IPS DF 19.7 (cell line): Measurements from ENCODE around the gene CEACAM3.
"Not testable (repeated sequence)": the region's sequence is repeated elsewhere in the genome, so short reads cannot be mapped to it uniquely, and the experiment has no call there.

Experiments
- DNase-seq: peaks from one replicate; pipeline ENCODE4 v3.0.0-alpha.2; 2013; ENCODE audit warnings: low read depth, low spot score

CEACAM3 gene

DNA sequence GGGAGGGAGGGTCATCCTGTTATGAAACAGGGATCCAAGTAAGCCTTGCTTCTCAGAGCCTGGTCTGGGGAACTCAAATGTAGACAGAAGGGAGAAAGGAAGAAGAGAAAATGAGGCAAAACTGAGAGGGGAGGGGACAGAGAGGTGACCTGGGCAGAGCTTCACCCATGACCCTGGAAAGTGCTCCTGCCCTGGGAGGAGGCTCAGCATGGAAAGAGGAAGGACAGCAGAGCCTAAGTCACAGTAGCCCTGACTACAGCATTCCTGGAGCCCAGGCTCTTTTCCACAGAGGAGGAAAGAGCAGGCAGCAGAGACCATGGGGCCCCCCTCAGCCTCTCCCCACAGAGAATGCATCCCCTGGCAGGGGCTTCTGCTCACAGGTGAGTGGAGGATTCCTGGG is at the start of gene CEACAM3:
CEACAM3 (plus strand) TSS at position 226 of the 400 bp plus-strand sequence; CDS start at position 317, 91 bp downstream.
- DNase-seq, result no peak

DNA sequence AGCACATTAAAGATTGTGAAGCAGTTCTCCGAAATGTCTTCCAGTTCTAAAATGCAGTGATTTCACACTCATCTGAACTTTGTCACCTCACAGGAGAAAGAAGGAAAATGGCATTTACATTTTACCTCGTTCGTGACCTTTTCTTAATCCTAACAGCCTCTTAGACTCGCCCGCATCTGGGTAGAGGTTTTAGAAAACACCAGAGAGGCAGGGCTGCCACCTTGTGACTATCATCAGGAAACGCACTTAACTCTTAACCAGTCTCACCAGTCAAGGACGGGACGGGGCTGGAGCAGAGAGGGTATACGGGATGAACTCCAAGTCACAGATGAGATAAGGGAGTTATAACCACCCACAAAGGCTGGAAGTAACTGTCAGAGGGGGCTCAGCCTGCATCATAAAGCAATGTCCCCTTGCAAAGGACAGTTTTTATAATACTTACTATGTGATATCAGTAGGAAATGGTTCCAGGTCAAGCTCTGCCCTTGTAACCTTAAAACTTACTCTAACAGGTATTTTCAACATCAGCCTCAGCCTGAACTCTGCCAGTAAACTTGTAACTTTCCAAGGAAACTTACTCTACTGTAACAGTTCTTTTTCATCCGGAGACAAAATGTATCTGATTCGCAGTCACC is 49.7 kb upstream of the CEACAM3 start:
- DNase-seq, result peak; percentile 50

DNA sequence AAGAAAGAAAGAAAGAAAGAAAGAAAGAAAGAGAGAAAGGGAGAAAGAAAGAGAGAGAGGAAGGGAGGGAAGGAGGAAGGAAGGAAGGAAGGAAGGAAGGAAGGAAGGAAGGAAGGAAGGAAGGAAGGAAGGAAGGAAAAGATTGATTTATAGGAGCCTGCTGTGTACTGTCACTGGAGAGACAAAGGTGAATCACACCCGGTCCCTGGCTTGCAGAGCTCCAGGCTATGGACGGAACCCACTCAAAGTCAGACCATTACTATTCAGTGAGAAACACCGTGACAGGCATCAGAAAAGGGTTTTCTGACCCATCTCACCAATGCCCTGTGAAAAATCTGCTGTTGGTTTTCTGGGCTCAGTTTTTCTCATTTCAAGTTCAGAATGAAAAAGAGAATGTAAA is 48.4 kb upstream of the CEACAM3 start:
- no peak for DNase-seq

DNA sequence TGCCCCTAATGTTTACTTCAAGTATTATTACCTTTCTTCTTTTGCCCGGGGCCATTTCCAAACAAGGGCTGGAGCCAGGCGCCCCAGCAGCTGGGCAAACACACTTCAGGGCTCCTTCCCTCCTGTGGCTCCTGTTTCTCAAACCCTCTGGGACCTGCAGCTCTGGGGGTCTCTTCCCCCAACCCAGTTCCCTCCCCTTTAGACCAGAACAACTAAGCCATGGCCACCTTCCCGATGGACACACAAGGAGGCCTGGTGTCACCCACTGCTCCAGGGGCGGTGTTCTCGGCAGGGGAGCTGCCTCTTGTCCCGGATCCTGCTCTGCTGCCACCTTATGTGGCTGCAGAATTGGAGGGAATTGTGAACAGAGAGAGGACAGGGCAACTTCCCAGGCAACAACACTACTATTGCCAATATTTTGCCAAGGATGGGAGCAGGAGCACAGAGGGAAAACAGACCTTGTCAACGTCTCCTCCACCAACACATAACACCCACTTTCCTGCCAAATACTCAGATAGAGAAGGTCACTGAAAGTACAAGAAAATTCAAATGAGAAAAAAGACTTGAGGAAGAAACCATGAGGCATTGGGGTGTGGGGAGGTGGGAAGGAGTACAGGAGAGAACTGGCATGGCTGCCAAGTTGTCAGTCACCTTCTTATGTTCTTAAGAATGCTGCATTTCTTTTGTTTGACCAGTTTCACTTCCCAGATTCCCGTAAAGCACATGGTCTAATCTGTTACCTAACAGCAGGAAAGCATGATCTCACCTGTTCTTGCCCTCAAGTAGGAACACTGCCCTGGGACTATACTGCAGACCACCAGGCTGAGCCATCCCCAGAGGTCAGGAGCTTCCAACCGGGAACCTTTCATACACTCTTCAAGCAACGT is 45.9 kb upstream of the CEACAM3 start:
- not testable (repeated sequence) for DNase-seq

DNA sequence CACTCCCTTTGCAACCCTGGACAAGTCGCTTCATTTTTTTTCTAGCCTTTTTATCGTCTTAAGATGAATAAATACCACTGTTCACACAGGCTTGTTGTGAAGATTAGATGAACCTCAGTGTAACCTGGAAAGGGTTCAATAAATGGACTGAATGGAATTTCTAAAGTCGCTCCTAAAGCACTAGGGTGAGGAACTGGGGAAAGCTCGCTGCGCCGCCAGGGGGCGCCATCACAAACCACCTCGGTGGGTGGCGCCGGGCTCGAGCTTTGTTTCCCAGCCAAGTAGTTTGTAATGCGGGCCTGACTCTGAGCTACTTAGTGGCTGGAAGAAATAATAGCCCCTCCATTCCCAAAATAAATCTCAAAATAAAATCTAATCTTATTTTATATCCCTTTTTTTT is 43.2 kb upstream of the CEACAM3 start:
- DNase-seq, result no peak

DNA sequence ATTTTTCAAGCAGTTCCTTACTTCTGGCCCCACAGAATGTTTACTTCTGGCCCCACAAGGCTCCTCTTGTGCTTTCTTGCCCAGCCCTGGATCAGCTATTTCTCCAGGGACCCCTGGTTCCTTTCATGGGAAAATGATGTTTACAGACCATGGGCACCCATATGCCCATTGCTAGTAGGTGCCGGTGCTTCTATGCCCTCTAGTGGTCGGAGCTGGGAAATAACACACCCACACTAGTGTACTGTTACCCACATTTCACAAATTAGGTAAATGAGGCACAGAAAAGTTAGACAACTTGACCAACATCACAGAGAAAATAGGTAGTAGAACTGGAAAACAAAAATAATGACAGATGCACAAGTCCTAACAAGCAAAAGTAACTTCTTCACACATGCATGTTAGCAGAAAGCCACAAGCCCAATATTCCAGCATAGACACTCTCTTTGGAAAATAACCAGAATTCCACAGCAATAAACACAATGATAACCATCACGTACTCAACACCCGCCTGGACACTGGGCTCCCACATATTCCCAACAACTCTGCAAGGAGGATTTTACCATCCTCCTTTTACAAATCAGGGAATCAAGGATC is 42.4 kb upstream of the CEACAM3 start:
- no peak for DNase-seq

DNA sequence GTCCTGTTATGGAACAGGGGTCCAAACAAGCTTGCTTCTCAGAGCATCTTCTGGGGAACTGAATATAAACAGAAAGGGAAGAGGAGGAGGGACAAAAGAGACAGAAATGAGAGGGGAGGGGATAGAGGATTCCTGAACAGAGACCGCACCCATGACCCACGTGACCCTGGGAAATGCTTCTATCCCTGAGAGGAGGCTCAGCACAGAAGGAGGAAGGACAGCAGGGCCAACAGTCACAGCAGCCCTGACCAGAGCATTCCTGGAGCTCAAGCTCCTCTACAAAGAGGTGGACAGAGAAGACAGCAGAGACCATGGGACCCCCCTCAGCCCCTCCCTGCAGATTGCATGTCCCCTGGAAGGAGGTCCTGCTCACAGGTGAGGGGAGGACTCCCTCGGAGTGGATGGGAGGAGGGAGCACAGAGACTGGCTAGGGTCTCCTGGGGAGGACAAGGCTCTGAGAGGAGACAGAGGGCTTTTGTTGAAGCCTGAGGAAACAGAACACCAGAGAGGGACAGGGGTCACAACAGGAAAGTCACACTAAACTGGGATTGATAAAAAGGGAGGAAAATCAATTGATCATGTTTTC is 41.0 kb upstream of the CEACAM3 start, which contains the start of gene CEACAM6:
CEACAM6 (plus strand) TSS at position 203 of the 586 bp plus-strand sequence; CDS start at position 312, 109 bp downstream.
- DNase-seq, result no peak

DNA sequence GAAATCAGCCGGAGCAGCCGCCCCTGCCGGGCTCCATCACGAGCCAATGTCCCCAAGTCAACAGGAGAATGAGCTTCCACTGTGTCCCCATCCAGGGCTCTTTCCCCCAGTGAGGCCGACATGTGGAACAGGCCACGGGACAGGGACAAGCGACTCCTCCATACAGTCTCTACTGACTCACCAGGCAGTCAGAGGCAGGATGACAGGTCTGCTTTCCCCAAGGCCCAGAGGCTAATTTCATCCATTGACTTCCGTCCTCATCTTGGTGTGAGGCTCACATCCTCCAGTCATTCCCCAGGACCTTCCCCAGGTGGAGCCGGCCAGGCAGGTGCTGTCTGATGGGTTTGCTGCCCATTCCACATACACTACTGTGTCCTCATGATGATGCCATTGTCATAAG is 37.5 kb upstream of the CEACAM3 start:
- no peak for DNase-seq

DNA sequence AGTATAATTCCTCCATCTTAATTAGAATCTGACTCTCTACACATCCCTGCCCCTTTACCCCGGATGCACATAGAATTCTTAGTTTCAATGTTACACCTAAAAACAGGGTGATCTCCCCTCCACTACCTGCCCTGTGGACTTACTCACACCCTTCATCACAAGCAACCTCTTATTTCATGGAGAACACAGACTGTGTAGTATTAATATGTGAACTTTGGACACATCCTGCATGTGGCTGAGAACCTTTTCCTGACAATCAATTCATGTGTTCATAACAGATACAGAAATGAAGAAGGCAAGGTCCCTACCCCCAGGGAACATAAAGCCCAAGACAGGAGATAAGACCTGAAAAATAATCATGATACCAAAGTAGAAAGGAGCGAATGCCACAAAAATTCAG is 29.3 kb upstream of the CEACAM3 start:
- no peak for DNase-seq

DNA sequence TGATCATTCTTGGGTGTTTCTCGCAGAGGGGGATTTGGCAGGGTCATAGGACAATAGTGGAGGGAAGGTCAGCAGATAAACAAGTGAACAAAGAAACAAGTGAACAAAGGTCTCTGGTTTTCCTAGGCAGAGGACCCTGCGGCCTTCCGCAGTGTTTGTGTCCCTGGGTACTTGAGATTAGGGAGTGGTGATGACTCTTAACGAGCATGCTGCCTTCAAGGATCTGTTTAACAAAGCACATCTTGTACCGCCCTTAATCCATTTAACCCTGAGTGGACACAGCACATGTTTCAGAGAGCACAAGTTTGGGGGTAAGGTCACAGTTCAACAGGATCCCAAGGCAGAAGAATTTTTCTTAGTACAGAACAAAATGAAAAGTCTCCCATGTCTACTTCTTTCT is 28.3 kb upstream of the CEACAM3 start:
- DNase-seq, result not testable (repeated sequence)

DNA sequence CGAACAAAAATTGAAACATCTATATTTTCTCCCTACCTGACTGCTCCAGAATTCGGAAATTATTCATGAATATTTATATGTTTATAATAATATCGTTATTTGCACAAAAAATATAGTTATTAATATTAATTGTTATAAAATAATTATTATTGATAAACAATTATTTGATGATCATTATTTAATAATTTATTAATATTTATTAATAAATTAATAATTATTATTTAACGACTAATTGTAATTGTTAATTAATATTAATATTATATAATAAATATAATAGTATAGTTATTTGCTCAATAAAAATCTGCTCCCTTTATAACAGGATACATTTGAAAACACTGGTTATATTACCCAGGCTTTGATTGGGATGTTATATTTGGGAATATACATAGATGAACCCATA is 26.8 kb upstream of the CEACAM3 start:
- DNase-seq, result no peak

DNA sequence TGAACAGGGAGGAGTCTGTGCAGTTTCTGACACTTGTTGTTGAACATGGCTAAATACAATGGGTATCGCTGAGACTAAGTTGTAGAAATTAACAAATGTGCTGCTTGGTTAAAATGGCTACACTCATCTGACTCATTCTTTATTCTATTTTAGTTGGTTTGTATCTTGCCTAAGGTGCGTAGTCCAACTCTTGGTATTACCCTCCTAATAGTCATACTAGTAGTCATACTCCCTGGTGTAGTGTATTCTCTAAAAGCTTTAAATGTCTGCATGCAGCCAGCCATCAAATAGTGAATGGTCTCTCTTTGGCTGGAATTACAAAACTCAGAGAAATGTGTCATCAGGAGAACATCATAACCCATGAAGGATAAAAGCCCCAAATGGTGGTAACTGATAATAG is 25.0 kb upstream of the CEACAM3 start:
- DNase-seq, result no peak

DNA sequence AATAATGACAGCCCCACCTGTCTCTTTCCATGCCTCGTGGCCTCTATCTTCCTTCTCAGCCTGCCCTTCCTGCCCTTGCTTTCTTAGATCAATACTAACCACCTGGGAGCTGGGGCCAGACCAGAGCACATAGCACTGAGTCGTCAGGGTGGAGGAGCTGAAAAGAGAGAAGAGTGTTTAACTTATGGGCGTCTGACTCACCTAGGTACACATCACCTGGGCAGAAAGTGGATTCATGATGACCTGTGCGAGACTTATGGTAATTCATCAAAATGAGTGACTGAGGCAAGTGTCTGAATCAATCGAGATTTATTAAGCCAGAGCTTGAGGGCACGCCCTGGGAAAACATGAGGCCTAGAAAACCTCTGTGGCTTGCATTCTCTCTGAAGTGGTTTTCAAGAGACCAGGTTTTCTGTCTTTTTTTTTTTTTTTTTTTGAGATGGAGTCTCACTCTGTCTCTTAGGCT is 21.8 kb upstream of the CEACAM3 start:
- no peak for DNase-seq

DNA sequence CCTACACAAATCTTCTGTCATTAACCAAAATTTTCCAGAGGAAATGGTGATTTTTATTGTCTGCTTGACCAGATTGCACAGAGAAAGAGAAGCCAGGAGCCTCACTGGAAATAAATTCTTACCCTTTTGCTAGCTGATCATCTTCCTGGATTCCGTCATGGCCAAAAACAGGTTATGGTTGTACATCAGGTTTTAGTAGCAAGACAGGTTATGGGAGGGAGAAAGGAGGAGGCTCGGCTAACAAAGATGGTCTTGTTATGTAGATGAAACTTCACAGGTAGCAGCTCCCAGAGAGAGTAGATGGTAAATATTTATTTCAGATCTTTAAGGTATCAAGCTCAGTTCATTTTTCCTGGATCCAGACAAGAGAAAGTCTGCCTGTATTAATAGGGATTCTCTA is 19.7 kb upstream of the CEACAM3 start:
- DNase-seq, result no peak

DNA sequence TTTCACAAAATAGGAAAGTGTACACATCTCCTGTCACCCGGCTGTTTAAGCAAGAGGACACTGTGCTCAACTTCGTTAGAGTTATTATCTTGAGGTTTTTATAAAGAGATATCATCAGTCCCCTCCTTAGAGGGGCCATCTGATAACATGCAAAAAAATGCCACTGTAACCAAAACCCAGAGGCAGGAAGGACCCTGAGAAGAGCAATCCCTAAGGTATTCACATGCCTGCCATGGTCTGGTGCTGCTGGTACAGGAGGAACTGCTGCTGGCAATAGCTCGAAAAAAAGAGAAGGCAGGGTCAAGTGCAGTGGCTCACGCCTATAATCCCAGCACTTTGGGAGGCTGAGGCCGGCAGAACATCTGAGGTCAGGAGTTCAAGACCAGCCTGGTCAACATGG is 12.8 kb upstream of the CEACAM3 start:
- no peak for DNase-seq

DNA sequence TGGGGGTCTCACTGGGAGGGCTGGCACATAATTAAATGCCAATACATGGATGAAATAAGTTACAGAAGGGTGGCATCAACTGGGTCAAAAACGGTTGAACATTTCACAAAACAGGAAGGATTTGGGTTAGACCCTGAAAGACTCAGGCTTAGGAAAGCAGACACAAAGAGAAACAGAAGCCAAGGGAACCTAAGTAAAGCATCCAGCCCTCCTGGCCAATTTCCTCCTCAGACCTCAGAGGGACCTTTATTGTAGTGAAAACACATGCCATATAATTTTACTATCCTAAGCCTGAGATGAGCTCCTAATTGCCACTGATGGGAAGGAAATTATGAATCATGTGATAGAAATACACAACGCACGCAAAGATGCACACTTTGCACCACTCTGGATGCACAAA is 12.1 kb upstream of the CEACAM3 start:
- DNase-seq, result no peak

DNA sequence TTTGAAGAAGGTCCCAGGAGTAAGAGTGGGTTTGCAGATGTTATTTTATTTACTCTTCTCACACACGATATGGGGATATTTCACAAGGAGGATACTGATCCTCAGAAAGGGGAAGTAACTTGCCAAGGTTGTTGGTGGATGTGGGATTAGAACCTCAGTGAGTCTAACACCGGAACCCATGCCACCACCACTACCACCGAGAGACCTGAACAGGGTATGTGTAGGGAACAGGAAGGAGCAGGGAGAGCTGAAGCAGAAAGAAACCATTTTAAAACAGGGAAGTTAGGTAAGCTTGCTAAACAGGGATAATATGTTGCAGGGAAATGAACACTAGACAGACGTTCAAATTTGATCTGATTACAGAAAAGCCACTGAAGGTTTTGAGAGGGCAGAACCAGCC is 11.6 kb upstream of the CEACAM3 start:
- no peak for DNase-seq

DNA sequence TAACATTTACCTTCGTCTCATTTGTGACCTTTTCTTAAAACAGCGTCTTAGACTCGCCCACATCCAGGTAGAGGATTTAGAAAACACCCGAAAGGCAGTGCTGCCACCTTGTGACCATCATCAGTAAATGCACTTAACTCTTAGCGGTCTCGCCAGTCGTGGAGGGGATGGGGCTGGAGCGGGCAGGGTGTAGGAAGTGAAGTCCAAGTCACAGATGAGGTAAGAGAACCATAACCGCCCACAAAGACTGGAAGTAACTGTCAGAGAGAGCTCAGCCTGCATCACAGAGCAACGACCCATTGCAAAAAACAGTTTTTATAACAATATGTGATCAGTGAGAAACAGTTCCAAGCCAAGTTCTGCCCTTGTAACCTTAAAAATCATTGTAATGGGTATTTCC is 10.7 kb upstream of the CEACAM3 start:
- peak; percentile 75 for DNase-seq

DNA sequence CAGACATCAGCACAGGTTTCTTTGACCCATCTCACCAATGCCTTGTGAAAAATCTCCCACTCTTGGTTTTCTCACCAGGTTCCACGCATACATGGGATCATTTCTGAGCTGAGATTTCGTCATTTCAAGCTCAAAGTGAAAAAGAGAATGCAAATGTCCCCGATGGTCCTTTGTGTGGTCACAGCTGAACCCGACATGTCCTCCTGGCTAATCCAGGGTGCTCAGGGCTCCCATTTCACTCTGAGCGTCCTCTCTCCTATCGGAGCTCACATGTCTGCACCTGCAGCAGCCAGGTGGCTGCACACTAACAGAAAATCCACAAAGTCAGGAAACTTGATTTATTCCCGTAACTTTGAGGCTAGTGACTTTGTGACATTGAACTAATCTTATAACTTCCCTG is 9.3 kb upstream of the CEACAM3 start:
- no peak for DNase-seq

DNA sequence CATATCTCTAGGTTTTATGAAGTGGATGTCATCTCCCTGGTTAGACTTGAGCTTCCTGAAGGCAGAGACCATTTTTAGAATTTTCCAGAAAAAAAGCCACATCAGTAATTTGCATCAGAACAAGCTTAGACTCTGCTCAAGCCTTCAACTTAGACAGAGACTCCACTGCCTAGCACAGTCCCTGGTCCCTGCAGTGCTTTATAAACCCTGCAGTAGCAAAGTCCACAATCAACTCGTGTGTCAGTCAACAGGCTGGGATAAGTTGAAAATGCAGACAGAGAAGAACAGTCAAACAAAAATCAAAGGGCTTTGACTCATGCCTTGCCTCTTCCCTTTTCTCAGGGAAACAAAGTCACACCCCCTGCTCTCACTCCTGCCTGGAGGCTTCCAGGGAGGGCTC is 7.9 kb upstream of the CEACAM3 start:
- not testable (repeated sequence) for DNase-seq

DNA sequence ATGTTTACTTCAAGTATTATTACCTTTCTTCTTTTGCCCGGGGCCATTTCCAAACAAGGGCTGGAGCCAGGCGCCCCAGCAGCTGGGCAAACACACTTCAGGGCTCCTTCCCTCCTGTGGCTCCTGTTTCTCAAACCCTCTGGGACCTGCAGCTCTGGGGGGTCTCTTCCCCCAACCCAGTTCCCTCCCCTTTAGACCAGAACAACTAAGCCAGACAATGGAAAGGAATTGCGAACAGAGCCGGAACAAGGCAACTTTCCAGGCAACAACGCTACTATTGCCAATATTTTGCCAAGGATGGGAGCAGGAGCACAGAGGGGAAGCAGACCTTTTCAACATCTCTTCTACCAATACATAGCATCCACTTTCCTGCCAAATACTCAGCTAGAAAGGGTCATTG is 7.3 kb upstream of the CEACAM3 start:
- DNase-seq, result not testable (repeated sequence)
